ENCODE measurements around the gene PLP2. TPM values are rescaled to one million over a fixed set of nuclear protein-coding genes. Genes with fewer than 3 reads are reported as not detected.

The PLP2 gene
- polyA plus RNA-seq, 1 experiment = 225 TPM

GRCh38 chrX:49190821-49191573 is 19.3 kb downstream of the PLP2 start:
- Histone ChIP-seq H3K36me3 (ENCODE audit: control insufficient read depth, insufficient read depth, low read length) (no peaks in the 10 kb centered on the region), H3K27me3 (ENCODE audit: control insufficient read depth, insufficient read depth, low read length) (no peaks in the 10 kb centered on the region), H3K4me3 (ENCODE audit: low read depth, low read length) (peak overlapping the region; percentile 67)
- ChIA-PET CTCF (interaction anchor here (2.1 kb wide), 1 partner anchor 16 kb away, joined by 5 read pairs; no protein-coding TSS in a partner anchor), POLR2A (interaction anchor here (0.6 to 0.7 kb wide), 2 partner anchors 12 to 78 kb away, joined by 3 to 4 read pairs; no protein-coding TSS in a partner anchor)
- no peak for TF ChIP-seq CTCF (IDR thresholded peaks at IDR 0.05; ENCODE audit: insufficient read depth, low read depth, low read length)
- peak; percentile 99 for DNase-seq (ENCODE audit: low read depth)

- ChIA-PET POLR2A (no interaction called here), CTCF (interaction anchor here (1.2 to 2.1 kb wide), 3 partner anchors 16 to 84 kb away, joined by 4 to 6 read pairs (median 5); no protein-coding TSS in a partner anchor)
- no peaks in the 10 kb centered on the region for H3K27me3 ChIP-seq (ENCODE audit: control insufficient read depth, insufficient read depth, low read length)
- H3K4me3 ChIP-seq (ENCODE audit: low read depth, low read length) = peak overlapping the region; percentile 67
- no peak for TF ChIP-seq CTCF (IDR thresholded peaks at IDR 0.05; ENCODE audit: insufficient read depth, low read depth, low read length)
- DNase-seq (ENCODE audit: low read depth) = no peak
- no peaks in the 10 kb centered on the region for H3K36me3 ChIP-seq (ENCODE audit: control insufficient read depth, insufficient read depth, low read length)
Observed at GRCh38 chrX:49191574-49192011, 19.9 kb downstream of the PLP2 start.

DNA sequence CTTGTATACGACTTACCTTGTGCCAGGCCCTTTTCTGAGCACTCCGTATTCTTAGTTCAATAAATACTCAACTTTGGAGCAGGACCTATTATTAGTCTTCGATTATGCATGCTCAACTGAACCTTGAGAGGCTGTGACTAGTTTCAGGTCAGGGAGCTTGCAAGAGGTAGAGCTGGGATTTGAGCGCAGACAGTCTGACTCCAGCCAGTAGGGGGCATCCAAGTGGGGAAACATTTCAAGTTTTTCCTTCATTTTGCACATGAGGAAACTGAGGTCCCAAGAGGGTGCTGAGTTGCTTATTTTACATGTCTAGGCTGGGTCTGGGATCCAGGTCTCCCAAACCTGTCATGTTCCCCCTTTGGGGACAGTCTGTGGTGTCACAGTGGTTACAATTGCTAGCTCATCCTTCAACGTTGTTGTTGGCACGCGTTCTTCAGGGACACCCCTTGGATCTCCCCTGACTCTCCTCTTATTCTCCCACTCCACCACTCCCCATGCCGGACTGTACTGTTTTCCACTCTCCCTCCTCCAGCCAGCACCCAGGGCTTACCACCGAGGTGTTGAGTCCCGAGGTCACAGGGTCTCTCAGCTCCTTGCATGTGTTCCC is 21.1 kb downstream of the PLP2 start:
- Histone ChIP-seq H3K36me3 (ENCODE audit: control insufficient read depth, insufficient read depth, low read length) (no peaks in the 10 kb centered on the region), H3K27me3 (ENCODE audit: control insufficient read depth, insufficient read depth, low read length) (no peaks in the 10 kb centered on the region), H3K4me3 (ENCODE audit: low read depth, low read length) (no peak overlapping the region)
- DNase-seq (ENCODE audit: low read depth) = no peak
- TF ChIP-seq CTCF (IDR thresholded peaks at IDR 0.05; ENCODE audit: insufficient read depth, low read depth, low read length) = peak; percentile 61
- ChIA-PET CTCF (interaction anchor here (0.6 to 2.1 kb wide), 11 partner anchors 9 to 727 kb away, joined by 3 to 8 read pairs (median 4); no protein-coding TSS in a partner anchor), POLR2A (no interaction called here)

DNA sequence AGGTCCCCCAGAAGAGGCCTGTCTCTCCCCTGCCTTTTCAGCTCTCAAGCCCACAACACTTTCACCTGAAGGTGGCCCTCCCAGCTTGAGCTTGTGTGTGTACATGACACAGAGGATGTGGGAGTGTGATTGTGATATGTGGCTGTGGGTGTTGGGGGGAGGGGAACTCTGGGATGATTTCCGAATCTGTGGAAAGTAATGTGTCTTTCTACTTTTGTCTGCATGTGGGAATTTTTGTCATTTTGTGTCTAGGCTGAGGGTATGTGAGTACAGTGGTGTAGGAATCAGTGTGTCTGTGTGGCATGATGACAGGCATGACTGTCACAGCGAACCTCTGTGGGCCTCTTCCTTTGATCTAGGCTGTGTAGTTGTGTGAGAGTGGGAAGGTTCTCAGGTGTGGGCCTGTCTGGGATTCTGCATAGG is 21.9 kb downstream of the PLP2 start:
- TF ChIP-seq CTCF (IDR thresholded peaks at IDR 0.05; ENCODE audit: insufficient read depth, low read depth, low read length) = no peak
- CTCF ChIA-PET = interaction anchor here (0.9 to 1.7 kb wide), 5 partner anchors 9 to 726 kb away, joined by 3 to 6 read pairs (median 4); no protein-coding TSS in a partner anchor
- Histone ChIP-seq H3K36me3 (ENCODE audit: control insufficient read depth, insufficient read depth, low read length) (no peaks in the 10 kb centered on the region), H3K27me3 (ENCODE audit: control insufficient read depth, insufficient read depth, low read length) (no peaks in the 10 kb centered on the region), H3K4me3 (ENCODE audit: low read depth, low read length) (no peak overlapping the region)
- DNase-seq (ENCODE audit: low read depth) = no peak
- POLR2A ChIA-PET = no interaction called here

DNA sequence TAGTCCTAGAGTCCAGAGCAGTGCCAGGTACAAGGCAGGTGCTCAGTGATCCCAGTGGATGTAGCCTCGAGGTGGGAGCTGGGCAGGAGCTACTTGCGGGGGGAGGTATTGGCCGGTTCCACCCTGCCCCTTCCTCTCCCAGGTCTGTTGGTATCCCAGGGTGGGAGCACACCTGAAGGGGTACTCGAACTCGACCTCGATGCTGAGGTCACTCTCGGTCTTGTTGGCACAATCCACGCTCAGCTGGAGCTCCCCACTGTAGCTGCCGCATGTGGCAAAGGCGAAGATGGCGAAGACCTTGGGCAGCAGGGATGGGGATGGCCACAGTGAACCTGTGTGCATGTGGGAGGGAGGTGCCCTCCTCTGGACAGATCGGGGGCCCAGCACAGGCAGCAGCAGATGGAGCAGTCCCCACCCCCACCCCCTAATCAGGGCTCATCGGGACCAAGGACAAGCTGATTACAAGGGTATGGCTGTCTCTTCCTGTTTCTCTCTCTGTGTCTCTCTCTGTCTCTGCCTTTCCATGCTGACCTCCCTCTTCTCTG is 25.9 kb downstream of the PLP2 start:
- no peak for TF ChIP-seq CTCF (IDR thresholded peaks at IDR 0.05; ENCODE audit: insufficient read depth, low read depth, low read length)
- Histone ChIP-seq H3K36me3 (ENCODE audit: control insufficient read depth, insufficient read depth, low read length) (no peaks in the 10 kb centered on the region), H3K4me3 (ENCODE audit: low read depth, low read length) (no peak overlapping the region), H3K27me3 (ENCODE audit: control insufficient read depth, insufficient read depth, low read length) (no peaks in the 10 kb centered on the region)
- DNase-seq (ENCODE audit: low read depth) = no peak
- CTCF ChIA-PET = no interaction called here
- POLR2A ChIA-PET = no interaction called here
